IMR-90 (cell line): ENCODE measurements around the gene C3orf85. TPM values are rescaled to one million over a fixed set of nuclear protein-coding genes. Genes with fewer than 3 reads are reported as not detected.

Experiments used
- ATAC-seq: fragments of 200-7000 bp; cut with Tn5 transposase; 2 replicates; pipeline ENCODE4 v1.9.1; 2020; ENCODE audit warnings: low read depth, mild to moderate bottlenecking, moderate library complexity
- BruUV-seq: library from RNA; stranded (reverse); fragments of 400-500 nt; replicated peaks from 2 replicates; lab custom pipeline; 2021; lab: Mats Ljungman, UMichigan
- CTCF ChIA-PET: fragments of 300-600 bp; formaldehyde crosslinking; extraction: SDS; loops from one replicate; lab custom pipeline; 2021; ENCODE audit warnings: antibody characterized with exemption; lab: Yijun Ruan, JAX
- POLR2A ChIA-PET: fragments of 300-600 bp; sonication (Branson Sonifier 250); formaldehyde crosslinking; loops from one replicate; lab custom pipeline; 2022; ENCODE audit warnings: antibody characterized with exemption; ENCODE audit not compliant: unreplicated experiment; lab: Charles Lee
- DNase-seq: peaks from one replicate; pipeline ENCODE4 v3.0.0; 2013
- H2AFZ ChIP-seq: replicated peaks from 2 replicates; pipeline ENCODE3; 2013; ENCODE audit warnings: low read length, mild to moderate bottlenecking; ENCODE audit not compliant: poor library complexity
- H2AK5ac ChIP-seq: 2 replicates; pipeline ENCODE4 v1.6.1; 2013; ENCODE audit warnings: low read depth, low read length, inconsistent platforms
- H2AK9ac ChIP-seq: replicated peaks from 2 replicates; pipeline ENCODE3; 2013; ENCODE audit warnings: mild to moderate bottlenecking, low read depth, low read length, moderate library complexity; ENCODE audit not compliant: poor library complexity
- H2BK120ac ChIP-seq: 2 replicates; pipeline ENCODE4 v1.6.1; 2013; ENCODE audit warnings: low read depth, low read length, inconsistent platforms
- H2BK15ac ChIP-seq: 3 replicates; pipeline ENCODE4 v1.6.1; 2013; ENCODE audit warnings: low read depth, low read length, inconsistent platforms
- H2BK20ac ChIP-seq: 2 replicates; pipeline ENCODE4 v1.6.1; 2013; ENCODE audit warnings: low read depth, mild to moderate bottlenecking, inconsistent platforms, low read length, moderate library complexity
- H2BK5ac ChIP-seq: 2 replicates; pipeline ENCODE4 v1.6.1; 2013; ENCODE audit warnings: mild to moderate bottlenecking, low read depth, low read length, inconsistent platforms; ENCODE audit not compliant: poor library complexity, severe bottlenecking
- H3K14ac ChIP-seq: replicated peaks from 2 replicates; pipeline ENCODE4 v1.6.1; 2013; ENCODE audit warnings: low read depth, low read length, inconsistent platforms
- H3K18ac ChIP-seq: 2 replicates; pipeline ENCODE4 v1.6.1; 2013; ENCODE audit warnings: low read depth, low read length, control low read depth
- H3K23ac ChIP-seq: 2 replicates; pipeline ENCODE4 v1.6.1; 2013; ENCODE audit warnings: low read depth, low read length, inconsistent platforms
- H3K27ac ChIP-seq: 2 replicates; pipeline ENCODE4 v1.5.1; 2013; ENCODE audit warnings: mild to moderate bottlenecking, control low read depth, low read length; ENCODE audit not compliant: insufficient read depth
- H3K27me3 ChIP-seq: 2 replicates; pipeline ENCODE4 v1.6.1; 2013; ENCODE audit warnings: low read length; ENCODE audit not compliant: control insufficient read depth, insufficient read depth
- H3K36me3 ChIP-seq: 2 replicates; pipeline ENCODE4 v1.6.1; 2013; ENCODE audit warnings: low read length, mixed read lengths; ENCODE audit not compliant: control insufficient read depth, insufficient read depth
- H3K4ac ChIP-seq: 2 replicates; pipeline ENCODE4 v1.6.1; 2013; ENCODE audit warnings: low read depth, low read length, inconsistent platforms
- H3K4me1 ChIP-seq: 2 replicates; pipeline ENCODE4 v1.6.1; 2013; ENCODE audit warnings: low read length, mixed read lengths; ENCODE audit not compliant: control insufficient read depth, insufficient read depth
- H3K4me2 ChIP-seq: 2 replicates; pipeline ENCODE4 v1.6.1; 2013; ENCODE audit warnings: low read depth, mild to moderate bottlenecking, control low read depth, low read length, moderate library complexity
- H3K4me3 ChIP-seq: 2 replicates; pipeline ENCODE4 v1.5.1; 2013; ENCODE audit warnings: low read depth, mild to moderate bottlenecking, control low read depth, low read length, moderate library complexity; ENCODE audit not compliant: insufficient read depth
- H3K56ac ChIP-seq: 2 replicates; pipeline ENCODE4 v1.6.1; 2013; ENCODE audit warnings: low read length, inconsistent platforms; ENCODE audit not compliant: insufficient read depth; ENCODE audit errors: extremely low read depth
- H3K79me1 ChIP-seq, 2 experiments: 2 replicates each; pipeline ENCODE4 v1.6.1; 2013; ENCODE audit warnings: low read length in 2 of 2, inconsistent platforms in 1 of 2, low read depth in 1 of 2
- H3K9ac ChIP-seq: 2 replicates; pipeline ENCODE4 v1.6.1; 2013; ENCODE audit warnings: low read depth, low read length, control low read depth
- H3K9me1 ChIP-seq: 2 replicates; pipeline ENCODE4 v1.6.1; 2013; ENCODE audit warnings: low read length, inconsistent platforms; ENCODE audit not compliant: insufficient read depth
- H3K9me3 ChIP-seq: 2 replicates; pipeline ENCODE4 v1.6.1; 2013; ENCODE audit warnings: low read length; ENCODE audit not compliant: control insufficient read depth, insufficient read depth
- H4K20me1 ChIP-seq: 2 replicates; pipeline ENCODE4 v1.6.1; 2013; ENCODE audit warnings: low read length, inconsistent platforms; ENCODE audit not compliant: insufficient read depth
- H4K5ac ChIP-seq: 2 replicates; pipeline ENCODE4 v1.6.1; 2013; ENCODE audit warnings: mild to moderate bottlenecking, low read depth, low read length, control low read depth
- H4K8ac ChIP-seq, 2 experiments: 2 replicates each; pipeline ENCODE4 v1.6.1; 2013; ENCODE audit warnings: low read depth in 2 of 2, low read length in 2 of 2, control low read depth in 1 of 2, inconsistent platforms in 1 of 2
- H4K91ac ChIP-seq: 2 replicates; pipeline ENCODE4 v1.6.1; 2013; ENCODE audit warnings: low read depth, low read length, inconsistent platforms; ENCODE audit not compliant: insufficient read depth
- CEBPB ChIP-seq: IDR thresholded peaks from 2 replicates; pipeline ENCODE4 v1.6.1; 2012; ENCODE audit warnings: low read depth, low read length, improper control_type of control experiment
- MAZ ChIP-seq: IDR thresholded peaks from 2 replicates; pipeline ENCODE4 v1.6.1; 2012; ENCODE audit warnings: low read depth, mild to moderate bottlenecking, low read length, improper control_type of control experiment, moderate library complexity, borderline replicate concordance
- NFE2L2 ChIP-seq: fragments of 150-350 bp; IDR thresholded peaks from 2 replicates; pipeline ENCODE4 v1.6.1; 2016; ENCODE audit warnings: low read depth, mild to moderate bottlenecking, low read length
- dilution Hi-C: fragments of 300-500 bp; cut with HindIII; formaldehyde crosslinking; loops from one replicate; pipeline ENCODE4 v1.14.3; 2018; ENCODE audit warnings: low sequenced_read_pairs; ENCODE audit not compliant: unreplicated experiment
- in situ Hi-C: fragments of 300-500 bp; cut with MboI; formaldehyde crosslinking; loops from 3 replicates; pipeline ENCODE4 v1.14.3; 2019; ENCODE audit warnings: low sequenced_read_pairs, inconsistent platforms, mixed read lengths
- intact Hi-C: fragments of 100-400 bp; cut with micrococcal nuclease; formaldehyde crosslinking; loops from 2 replicates; pipeline ENCODE4 v1.10.0; 2022
- polyA plus RNA-seq, 3 experiments: library from polyadenylated mRNA; depleted of rRNA; stranded (reverse); fragments of >200 nt; gene quantifications; 2 replicates each; pipeline ENCODE4 v1.2.3, GENCODE V29; 2012; ENCODE audit warnings: low replicate concordance in 1 of 3
- total RNA-seq: library from RNA; depleted of rRNA; stranded (reverse); fragments of >200 nt; gene quantifications from 2 replicates; pipeline ENCODE4 v1.2.3, GENCODE V29; 2012
- TF ChIP-seq, protein P1 (sequence below): fragments of 150-350 bp; IDR thresholded peaks from 2 replicates; pipeline ENCODE4 v1.6.1; 2016; ENCODE audit warnings: low read depth, mild to moderate bottlenecking, low read length, moderate library complexity, borderline replicate concordance

The C3orf85 gene
- total and polyA plus RNA-seq, 2 of the 4 experiments (the other 2 are of a cell fraction) = not detected

DNA sequence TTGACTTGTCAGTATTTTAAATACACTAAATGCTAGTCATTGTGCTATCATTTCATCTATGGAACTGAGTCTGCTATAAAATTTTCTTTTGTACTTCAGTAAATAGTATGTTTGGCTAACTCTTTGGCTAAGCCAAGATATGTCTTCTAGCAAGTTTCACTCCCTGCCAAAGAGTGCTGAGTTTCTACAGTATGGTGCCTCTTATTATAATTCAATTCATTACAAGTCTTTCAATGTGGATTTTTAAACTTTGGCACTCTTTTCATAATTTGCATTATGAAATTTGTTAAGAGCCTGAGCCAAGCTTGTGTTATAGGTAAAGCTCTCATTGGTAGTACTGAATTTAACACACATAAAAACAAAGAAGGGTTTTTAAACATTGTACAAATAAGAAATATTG lies 43.0 kb upstream of the C3orf85 start:
- Histone ChIP-seq H3K56ac (no peak overlapping the region), H2BK120ac (no peak overlapping the region), H3K18ac (no peak overlapping the region), H3K27me3 (no peaks in the 10 kb centered on the region), H3K9me3 (no peaks in the 10 kb centered on the region), H3K23ac (no peak overlapping the region), H3K9me1 (no peaks in the 10 kb centered on the region), H3K4me1 (no peaks in the 10 kb centered on the region), H3K14ac (no peak overlapping the region), H2BK20ac (no peak overlapping the region), H4K8ac (no peak overlapping the region), H2AK5ac (no peak overlapping the region), H2AK9ac (no peak overlapping the region), H3K4me3 (no peak overlapping the region), H2AFZ (no peak overlapping the region), H4K20me1 (no peaks in the 10 kb centered on the region), H3K9ac (no peak overlapping the region), H4K5ac (no peak overlapping the region), H3K27ac (no peak overlapping the region), H3K4me2 (no peak overlapping the region), H3K79me1 (no peaks in the 10 kb centered on the region), H4K91ac (no peak overlapping the region), H3K36me3 (no peaks in the 10 kb centered on the region), H2BK15ac (no peak overlapping the region), H2BK5ac (no peak overlapping the region), H3K4ac (no peak overlapping the region)
- ATAC-seq (no peak), DNase-seq (no peak)
- no peak for TF ChIP-seq NFE2L2
- no peak for TF ChIP-seq MAZ
- TF ChIP-seq, protein P1, sequence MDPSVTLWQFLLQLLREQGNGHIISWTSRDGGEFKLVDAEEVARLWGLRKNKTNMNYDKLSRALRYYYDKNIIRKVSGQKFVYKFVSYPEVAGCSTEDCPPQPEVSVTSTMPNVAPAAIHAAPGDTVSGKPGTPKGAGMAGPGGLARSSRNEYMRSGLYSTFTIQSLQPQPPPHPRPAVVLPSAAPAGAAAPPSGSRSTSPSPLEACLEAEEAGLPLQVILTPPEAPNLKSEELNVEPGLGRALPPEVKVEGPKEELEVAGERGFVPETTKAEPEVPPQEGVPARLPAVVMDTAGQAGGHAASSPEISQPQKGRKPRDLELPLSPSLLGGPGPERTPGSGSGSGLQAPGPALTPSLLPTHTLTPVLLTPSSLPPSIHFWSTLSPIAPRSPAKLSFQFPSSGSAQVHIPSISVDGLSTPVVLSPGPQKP = no peak
- TF ChIP-seq CEBPB = no peak
- dilution Hi-C loops (no loop called here), intact Hi-C loops (no loop called here), in situ Hi-C loops (no loop called here)
- CTCF ChIA-PET = no interaction called here
- POLR2A ChIA-PET = no interaction called here
- no TSS peak for BruUV-seq
